HG02885 (cell line): ENCODE results near the gene BBOF1.
"Not testable (repeated sequence)": the region's sequence is repeated elsewhere in the genome, so short reads cannot be mapped to it uniquely, and the experiment has no call there.

Experiments
- ATAC-seq: cut with Tn5 transposase; IDR thresholded peaks from one replicate; pipeline ENCODE4 v1.9.1; 2021; ENCODE audit warnings: mild to moderate bottlenecking; ENCODE audit not compliant: unreplicated experiment, poor library complexity

The BBOF1 gene

GRCh38 chr14:74018586-74019407, at the start of gene BBOF1, which contains the start of gene ENTPD5:
BBOF1 (plus strand) TSS chr14:74019349; CDS start chr14:74019479, 130 bp downstream.
ENTPD5 (minus strand) TSS chr14:74019288; CDS start chr14:73988102, 31,186 bp downstream.
- ATAC-seq: peak; percentile 87

GRCh38 chr14:73973497-73973896, 45.7 kb upstream of the BBOF1 start:
- ATAC-seq: no peak

GRCh38 chr14:73976125-73976524, 43.0 kb upstream of the BBOF1 start:
- ATAC-seq: no peak

- no peak for ATAC-seq
Measured at GRCh38 chr14:73977896-73978295, 41.3 kb upstream of the BBOF1 start.

- ATAC-seq: no peak
Measured at GRCh38 chr14:73988065-73988464, 31.1 kb upstream of the BBOF1 start.

GRCh38 chr14:73988656-73989055, 30.5 kb upstream of the BBOF1 start:
- ATAC-seq: not testable (repeated sequence)

- no peak for ATAC-seq
Measured at GRCh38 chr14:73991092-73991491, 28.1 kb upstream of the BBOF1 start.

- not testable (repeated sequence) for ATAC-seq
Measured at GRCh38 chr14:73994926-73995325, 24.2 kb upstream of the BBOF1 start.

GRCh38 chr14:73995977-73996378, 23.2 kb upstream of the BBOF1 start:
- ATAC-seq: no peak

GRCh38 chr14:73996731-73997107, 22.4 kb upstream of the BBOF1 start:
- no peak for ATAC-seq

- ATAC-seq: no peak
Measured at GRCh38 chr14:73997108-73997943, 21.8 kb upstream of the BBOF1 start.

- no peak for ATAC-seq
Measured at GRCh38 chr14:73997944-73998447, 21.2 kb upstream of the BBOF1 start.

GRCh38 chr14:73998726-73999125, 20.4 kb upstream of the BBOF1 start:
- ATAC-seq: no peak

- not testable (repeated sequence) for ATAC-seq
Measured at GRCh38 chr14:74005664-74006063, 13.5 kb upstream of the BBOF1 start.

GRCh38 chr14:74008843-74009499, 10.2 kb upstream of the BBOF1 start:
- ATAC-seq: no peak

GRCh38 chr14:74014299-74014698, 4.8 kb upstream of the BBOF1 start:
- ATAC-seq: no peak

GRCh38 chr14:74015176-74015575, 4.0 kb upstream of the BBOF1 start:
- ATAC-seq: no peak

- no peak for ATAC-seq
Measured at GRCh38 chr14:74015963-74016362, 3.2 kb upstream of the BBOF1 start.

GRCh38 chr14:74018174-74018585, 969 bp upstream of the BBOF1 start:
- ATAC-seq: no peak

- no peak for ATAC-seq
Measured at GRCh38 chr14:74019408-74020137, 424 bp downstream of the BBOF1 start.
